Left kidney (tissue), 8 donors: ENCODE measurements around the gene FKBP3. TPM values are rescaled to one million over a fixed set of nuclear protein-coding genes. Genes with fewer than 3 reads are reported as not detected.
A peak's percentile ranks its signal among the peaks of the same experiment; 100 is the strongest.
"Not testable (repeated sequence)": the region's sequence is repeated elsewhere in the genome, so short reads cannot be mapped to it uniquely, and the experiment has no call there.

ENCODE experiments used
- DNase-seq: peaks from one replicate; pipeline ENCODE4 v3.0.0-alpha.2; 2013
- long read RNA-seq, 8 donors: transcript quantifications; one replicate each; lab custom pipeline, GENCODE V29; 2026
- polyA plus RNA-seq: library from polyadenylated mRNA; unstranded; fragments of 120-200 nt; gene quantifications from one replicate; pipeline ENCODE4 v1.2.1, GENCODE V29; 2013; ENCODE audit not compliant: insufficient read length

The FKBP3 gene
- 138 TPM for polyA plus RNA-seq
- long read RNA-seq, donor 1, transcript FKBP3-202 (7 exons, 1,346 nt): major isoform, 42 of 105 reads
- long read RNA-seq, donor 1, partial matches to known transcripts: 59 of 105 reads
- long read RNA-seq, donor 1, other reads (novel, unspliced or antisense): 0 of 105 reads
- long read RNA-seq, donor 2, transcript FKBP3-202 (7 exons, 1,346 nt): major isoform, 55 of 121 reads
- long read RNA-seq, donor 2, partial matches to known transcripts: 65 of 121 reads
- long read RNA-seq, donor 2, other reads (novel, unspliced or antisense): 0 of 121 reads
- long read RNA-seq, donor 3, transcript FKBP3-202 (7 exons, 1,346 nt): major isoform, 41 of 62 reads
- long read RNA-seq, donor 3, partial matches to known transcripts: 20 of 62 reads
- long read RNA-seq, donor 3, other reads (novel, unspliced or antisense): 0 of 62 reads
- long read RNA-seq, donor 4, partial matches to known transcripts: 8 of 12 reads
- long read RNA-seq, donor 4, other reads (novel, unspliced or antisense): 0 of 12 reads
- long read RNA-seq, donor 5, transcript FKBP3-202 (7 exons, 1,346 nt): major isoform, 117 of 186 reads
- long read RNA-seq, donor 5, partial matches to known transcripts: 61 of 186 reads
- long read RNA-seq, donor 5, other reads (novel, unspliced or antisense): 7 of 186 reads
- long read RNA-seq, donor 6, transcript FKBP3-202 (7 exons, 1,346 nt): major isoform, 45 of 110 reads
- long read RNA-seq, donor 6, partial matches to known transcripts: 62 of 110 reads
- long read RNA-seq, donor 6, other reads (novel, unspliced or antisense): 0 of 110 reads
- long read RNA-seq, donor 7, transcript FKBP3-202 (7 exons, 1,346 nt): major isoform, 53 of 159 reads
- long read RNA-seq, donor 7, transcript FKBP3-203 (3 exons, 704 nt): minor isoform, 6 of 159 reads
- long read RNA-seq, donor 7, partial matches to known transcripts: 100 of 159 reads
- long read RNA-seq, donor 7, other reads (novel, unspliced or antisense): 0 of 159 reads
- long read RNA-seq, donor 8, transcript FKBP3-202 (7 exons, 1,346 nt): major isoform, 26 of 34 reads
- long read RNA-seq, donor 8, partial matches to known transcripts: 8 of 34 reads
- long read RNA-seq, donor 8, other reads (novel, unspliced or antisense): 0 of 34 reads

- DNase-seq: peak; percentile 97
Measured at GRCh38 chr14:45134051-45134958, at the start of gene FKBP3. FKBP3 (minus strand) TSS chr14:45134481; CDS start chr14:45134456, 25 bp downstream.

DNA sequence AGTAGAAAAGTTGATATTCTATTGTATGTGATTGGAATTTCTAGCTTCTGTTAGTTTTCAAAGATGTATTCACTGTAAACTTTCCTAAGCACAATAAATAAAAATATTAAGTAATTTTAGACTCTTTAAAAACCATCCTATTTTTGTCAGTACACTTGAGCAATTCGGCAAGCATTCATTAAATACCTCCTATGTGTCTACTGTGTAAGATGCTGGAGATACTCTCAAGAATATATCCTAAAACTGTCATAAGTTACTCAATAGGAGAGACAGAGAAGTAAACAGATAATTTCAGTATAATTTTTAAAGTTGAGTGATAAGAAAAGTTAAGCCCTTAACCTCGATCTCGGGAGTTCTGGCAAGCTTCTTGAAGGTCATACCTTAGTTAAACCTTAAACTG, 47.5 kb upstream of the FKBP3 start:
- DNase-seq: no peak

DNA sequence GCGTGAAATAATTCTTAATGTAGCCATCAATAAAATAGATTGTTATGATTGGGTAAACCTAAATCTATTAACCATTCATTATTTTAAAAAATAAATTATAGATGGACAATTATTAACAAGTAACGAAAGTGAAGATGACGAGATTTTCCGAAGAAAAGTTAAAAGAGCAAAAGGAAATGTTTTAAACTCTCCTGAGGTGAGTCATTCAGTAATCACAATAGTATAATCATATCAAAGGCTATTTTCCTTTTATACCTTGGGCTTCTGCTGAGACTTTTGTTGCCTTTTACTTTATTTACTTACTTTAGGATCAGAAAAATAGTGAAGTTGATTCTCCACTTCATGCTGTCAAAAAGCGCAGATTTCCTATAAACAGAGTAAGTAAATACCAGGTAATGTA, 47.0 kb upstream of the FKBP3 start:
- DNase-seq: no peak

GRCh38 chr14:45177076-45177475, 42.8 kb upstream of the FKBP3 start:
- no peak for DNase-seq

- no peak for DNase-seq
Measured at GRCh38 chr14:45169906-45170305, 35.6 kb upstream of the FKBP3 start.

DNA sequence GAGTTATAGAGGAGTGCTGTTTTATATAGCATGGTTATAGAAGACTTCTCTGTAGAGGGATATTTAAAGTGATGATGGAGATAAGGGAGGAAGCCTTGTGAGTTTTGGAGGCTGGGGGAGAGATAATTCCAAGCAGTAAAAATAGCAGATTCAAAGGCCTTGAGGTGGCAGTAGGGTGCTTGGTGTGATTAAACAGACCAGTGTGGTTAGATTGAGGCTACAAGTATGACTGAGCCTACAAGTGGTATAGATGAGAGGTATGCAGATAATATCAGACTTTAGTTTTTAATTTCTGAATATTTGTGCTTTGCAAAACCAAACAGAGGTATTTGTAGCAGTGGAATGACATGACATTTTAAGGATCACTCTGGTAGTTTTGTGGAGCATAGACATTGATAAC, 21.8 kb upstream of the FKBP3 start:
- DNase-seq: no peak

DNA sequence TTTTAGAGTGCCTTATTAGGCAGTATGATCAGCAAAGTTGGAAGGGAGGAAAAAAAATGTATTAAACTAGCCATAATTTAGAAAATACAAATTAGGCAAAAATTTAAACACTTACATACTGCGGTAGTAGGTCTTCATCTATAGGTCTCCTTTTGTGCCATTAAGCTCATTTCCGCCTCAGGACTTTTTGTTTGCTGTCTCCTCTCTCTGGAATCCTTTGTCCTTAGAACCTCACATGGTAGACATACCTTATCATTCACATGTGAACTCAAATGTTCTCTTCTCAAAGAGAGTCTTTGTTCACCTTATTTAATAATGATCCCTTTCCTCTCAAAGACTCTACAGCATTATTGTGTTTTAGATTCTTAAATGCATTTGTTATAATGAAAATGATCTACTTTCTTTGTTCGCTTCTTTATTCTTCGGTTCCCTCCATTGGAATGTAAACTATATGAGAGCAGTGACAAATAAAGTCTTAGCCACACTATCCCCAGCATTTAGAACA, 16.2 kb upstream of the FKBP3 start:
- DNase-seq: no peak

DNA sequence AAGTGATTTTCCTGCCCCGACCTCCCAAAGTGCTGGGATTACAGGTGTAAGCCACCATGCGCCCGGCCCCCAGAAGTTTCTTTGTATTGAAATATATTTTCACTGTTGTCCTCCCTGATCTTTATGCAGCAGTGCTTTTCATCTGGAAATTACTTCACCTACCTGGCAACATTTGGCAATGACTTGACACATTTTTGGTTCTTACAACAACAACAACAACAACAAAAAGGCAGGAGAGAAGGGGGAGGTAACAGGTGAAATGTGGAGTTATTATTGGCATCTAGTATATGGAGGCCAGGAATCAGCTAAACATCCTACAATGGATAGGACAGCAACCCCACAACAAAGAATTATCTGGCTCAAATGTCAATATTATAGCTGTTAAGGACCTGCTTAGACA, 15.3 kb upstream of the FKBP3 start:
- DNase-seq: no peak

DNA sequence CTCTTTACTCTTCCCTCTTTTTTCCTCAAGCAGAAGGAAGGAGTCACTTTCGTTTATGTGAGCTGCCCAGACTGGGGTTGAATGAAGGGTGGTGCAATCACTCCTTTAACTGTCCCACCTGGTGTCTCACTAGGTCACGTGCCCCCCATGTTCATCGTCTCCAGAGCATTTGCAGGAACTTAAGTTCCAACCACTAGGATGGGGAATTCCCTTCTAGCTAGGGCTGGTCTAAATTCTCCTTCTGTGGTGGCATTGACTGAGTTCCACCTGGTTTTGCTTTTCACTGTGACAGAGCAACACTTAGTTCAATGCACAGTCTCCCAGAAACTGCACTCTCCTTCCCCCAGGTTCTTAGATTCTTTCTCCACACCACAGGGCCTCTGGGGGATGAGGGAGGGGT, 10.9 kb upstream of the FKBP3 start:
- DNase-seq: no peak

- no peak for DNase-seq
Measured at GRCh38 chr14:45144658-45145057, 10.4 kb upstream of the FKBP3 start.

DNA sequence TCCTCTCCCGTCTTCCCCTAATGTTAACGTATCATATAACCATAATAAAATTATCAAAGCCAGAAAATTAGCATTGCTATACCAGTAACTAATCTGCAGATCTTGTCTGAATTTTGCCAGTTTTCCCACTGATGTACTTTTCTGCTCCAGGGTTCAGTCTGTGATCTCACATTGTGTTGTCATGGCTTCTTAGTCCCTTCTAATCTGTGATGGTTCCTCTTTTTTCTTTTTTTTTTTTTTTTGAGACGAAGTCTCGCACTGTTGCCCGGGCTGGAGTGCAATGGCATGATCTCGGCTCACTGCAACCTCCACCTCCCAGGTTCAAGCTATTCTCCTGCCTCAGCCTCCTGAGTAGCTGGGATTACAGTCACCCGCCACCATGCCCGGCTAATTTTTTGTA, 7.8 kb upstream of the FKBP3 start:
- not testable (repeated sequence) for DNase-seq

DNA sequence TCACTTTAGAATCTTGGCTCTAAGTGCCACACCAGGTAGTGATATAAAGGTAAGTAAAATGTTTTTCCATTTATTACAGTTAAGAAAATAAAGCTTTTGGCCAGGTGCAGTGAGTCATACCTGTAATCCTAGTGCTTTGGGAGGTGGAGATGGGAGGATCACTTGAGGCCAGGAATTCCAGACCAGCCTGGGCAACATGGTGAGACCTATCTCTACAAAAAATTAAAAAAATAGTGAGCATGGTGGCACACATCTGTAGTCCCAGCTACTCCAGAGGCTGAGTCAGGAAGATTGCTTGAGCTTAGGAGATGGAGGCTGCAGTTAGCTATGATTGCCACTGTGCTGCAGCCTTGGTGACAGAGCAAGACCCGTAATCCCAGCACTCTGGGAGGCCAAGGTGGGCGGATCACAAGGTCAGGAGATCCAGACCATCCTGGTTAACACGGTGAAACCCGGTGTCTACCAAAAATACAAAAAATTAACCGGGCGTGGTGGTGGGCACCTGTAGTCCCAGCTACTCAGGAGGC, 6.4 kb upstream of the FKBP3 start:
- DNase-seq: no peak

- no peak for DNase-seq
Measured at GRCh38 chr14:45136399-45136798, 2.1 kb upstream of the FKBP3 start.

GRCh38 chr14:45135659-45136395, 1.5 kb upstream of the FKBP3 start, which contains the start of gene FANCM:
FANCM (plus strand) TSS chr14:45135930; CDS start chr14:45136032, 102 bp downstream.
- peak; percentile 99 for DNase-seq

- no peak for DNase-seq
Measured at GRCh38 chr14:45135156-45135555, 875 bp upstream of the FKBP3 start.

- DNase-seq: no peak
Measured at GRCh38 chr14:45133683-45134050, 614 bp downstream of the FKBP3 start.

DNA sequence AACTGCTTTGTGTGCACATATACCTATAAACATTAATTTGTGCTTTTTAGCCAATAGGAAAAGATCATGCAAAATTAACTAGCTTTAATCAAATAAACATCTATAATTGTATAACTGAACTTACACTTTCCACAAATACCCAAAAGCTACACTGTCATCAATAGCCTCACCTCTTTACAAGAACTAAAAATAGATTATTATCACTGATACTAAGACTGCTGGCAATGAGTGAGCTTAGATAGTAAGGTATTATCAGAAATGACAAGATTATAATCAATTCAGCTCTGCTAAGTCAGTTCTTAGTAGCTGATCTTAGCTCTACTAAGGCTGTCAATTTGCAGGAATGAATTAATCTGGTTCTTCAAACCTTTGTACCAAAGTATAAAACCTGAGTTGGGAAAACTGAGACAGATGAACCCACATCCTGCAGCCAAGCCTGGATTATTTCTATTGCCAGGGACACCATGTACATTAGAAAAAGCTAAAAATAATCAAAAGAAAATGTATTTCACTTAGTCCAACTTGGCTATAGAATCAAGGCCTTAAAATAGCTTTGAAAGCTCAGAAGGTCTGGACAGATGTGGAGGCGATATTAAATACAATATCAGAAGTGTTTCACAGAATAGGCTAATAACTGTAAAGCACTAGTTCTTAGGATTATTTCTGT, 5.2 kb downstream of the FKBP3 start:
- DNase-seq: no peak

GRCh38 chr14:45125754-45126153, 8.5 kb downstream of the FKBP3 start:
- no peak for DNase-seq

GRCh38 chr14:45123271-45123670, 11.0 kb downstream of the FKBP3 start:
- no peak for DNase-seq

- DNase-seq: no peak
Measured at GRCh38 chr14:45120096-45120495, 14.2 kb downstream of the FKBP3 start.
